ENCODE data around the gene ZMYND8.

DNA sequence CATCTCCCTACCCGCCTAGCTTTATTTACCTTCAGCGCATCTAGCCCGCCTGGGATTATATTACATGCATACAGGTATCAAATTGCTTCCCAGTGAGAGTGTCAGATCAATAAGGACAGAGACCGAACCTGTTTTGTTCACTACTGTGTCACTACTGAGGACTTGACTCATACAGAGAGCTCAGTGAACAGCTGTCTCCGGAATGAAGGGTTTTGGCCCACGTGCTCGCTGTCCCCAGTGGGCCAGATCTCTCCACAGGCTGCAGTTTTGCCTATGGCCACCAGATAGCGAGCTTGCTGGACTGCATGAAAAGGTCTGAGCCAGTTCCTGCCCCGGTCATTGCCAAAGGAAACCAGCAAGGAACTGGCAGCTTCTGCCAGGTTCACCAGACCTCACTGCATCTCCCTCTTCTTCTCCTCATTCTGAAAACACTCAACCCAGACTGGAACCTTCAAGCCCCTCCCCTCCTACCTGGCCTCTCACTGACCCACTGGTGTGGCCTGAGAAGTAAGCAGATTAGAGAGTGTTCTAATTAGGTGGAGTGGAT is 150.8 kb downstream of the ZMYND8 start:
- no peak for TF ChIP-seq ZFP69B (tag by site-specific recombination; IDR thresholded peaks at IDR 0.05)
- TF ChIP-seq, protein P1, sequence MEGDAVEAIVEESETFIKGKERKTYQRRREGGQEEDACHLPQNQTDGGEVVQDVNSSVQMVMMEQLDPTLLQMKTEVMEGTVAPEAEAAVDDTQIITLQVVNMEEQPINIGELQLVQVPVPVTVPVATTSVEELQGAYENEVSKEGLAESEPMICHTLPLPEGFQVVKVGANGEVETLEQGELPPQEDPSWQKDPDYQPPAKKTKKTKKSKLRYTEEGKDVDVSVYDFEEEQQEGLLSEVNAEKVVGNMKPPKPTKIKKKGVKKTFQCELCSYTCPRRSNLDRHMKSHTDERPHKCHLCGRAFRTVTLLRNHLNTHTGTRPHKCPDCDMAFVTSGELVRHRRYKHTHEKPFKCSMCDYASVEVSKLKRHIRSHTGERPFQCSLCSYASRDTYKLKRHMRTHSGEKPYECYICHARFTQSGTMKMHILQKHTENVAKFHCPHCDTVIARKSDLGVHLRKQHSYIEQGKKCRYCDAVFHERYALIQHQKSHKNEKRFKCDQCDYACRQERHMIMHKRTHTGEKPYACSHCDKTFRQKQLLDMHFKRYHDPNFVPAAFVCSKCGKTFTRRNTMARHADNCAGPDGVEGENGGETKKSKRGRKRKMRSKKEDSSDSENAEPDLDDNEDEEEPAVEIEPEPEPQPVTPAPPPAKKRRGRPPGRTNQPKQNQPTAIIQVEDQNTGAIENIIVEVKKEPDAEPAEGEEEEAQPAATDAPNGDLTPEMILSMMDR (tag by site-specific recombination; IDR thresholded peaks at IDR 0.05) = no peak; the same call in 1 of the 2 replicates
- TF ChIP-seq, protein P2, sequence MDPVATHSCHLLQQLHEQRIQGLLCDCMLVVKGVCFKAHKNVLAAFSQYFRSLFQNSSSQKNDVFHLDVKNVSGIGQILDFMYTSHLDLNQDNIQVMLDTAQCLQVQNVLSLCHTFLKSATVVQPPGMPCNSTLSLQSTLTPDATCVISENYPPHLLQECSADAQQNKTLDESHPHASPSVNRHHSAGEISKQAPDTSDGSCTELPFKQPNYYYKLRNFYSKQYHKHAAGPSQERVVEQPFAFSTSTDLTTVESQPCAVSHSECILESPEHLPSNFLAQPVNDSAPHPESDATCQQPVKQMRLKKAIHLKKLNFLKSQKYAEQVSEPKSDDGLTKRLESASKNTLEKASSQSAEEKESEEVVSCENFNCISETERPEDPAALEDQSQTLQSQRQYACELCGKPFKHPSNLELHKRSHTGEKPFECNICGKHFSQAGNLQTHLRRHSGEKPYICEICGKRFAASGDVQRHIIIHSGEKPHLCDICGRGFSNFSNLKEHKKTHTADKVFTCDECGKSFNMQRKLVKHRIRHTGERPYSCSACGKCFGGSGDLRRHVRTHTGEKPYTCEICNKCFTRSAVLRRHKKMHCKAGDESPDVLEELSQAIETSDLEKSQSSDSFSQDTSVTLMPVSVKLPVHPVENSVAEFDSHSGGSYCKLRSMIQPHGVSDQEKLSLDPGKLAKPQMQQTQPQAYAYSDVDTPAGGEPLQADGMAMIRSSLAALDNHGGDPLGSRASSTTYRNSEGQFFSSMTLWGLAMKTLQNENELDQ (tag by site-specific recombination; IDR thresholded peaks at IDR 0.05; ENCODE audit: low read depth) = no peak
- TF ChIP-seq ZNF121 (tag by site-specific recombination; IDR thresholded peaks at IDR 0.05) = no peak
- no peak for TF ChIP-seq ZNF654 (tag by site-specific recombination; IDR thresholded peaks at IDR 0.05; ENCODE audit: low read depth)
- TF ChIP-seq, protein P3, sequence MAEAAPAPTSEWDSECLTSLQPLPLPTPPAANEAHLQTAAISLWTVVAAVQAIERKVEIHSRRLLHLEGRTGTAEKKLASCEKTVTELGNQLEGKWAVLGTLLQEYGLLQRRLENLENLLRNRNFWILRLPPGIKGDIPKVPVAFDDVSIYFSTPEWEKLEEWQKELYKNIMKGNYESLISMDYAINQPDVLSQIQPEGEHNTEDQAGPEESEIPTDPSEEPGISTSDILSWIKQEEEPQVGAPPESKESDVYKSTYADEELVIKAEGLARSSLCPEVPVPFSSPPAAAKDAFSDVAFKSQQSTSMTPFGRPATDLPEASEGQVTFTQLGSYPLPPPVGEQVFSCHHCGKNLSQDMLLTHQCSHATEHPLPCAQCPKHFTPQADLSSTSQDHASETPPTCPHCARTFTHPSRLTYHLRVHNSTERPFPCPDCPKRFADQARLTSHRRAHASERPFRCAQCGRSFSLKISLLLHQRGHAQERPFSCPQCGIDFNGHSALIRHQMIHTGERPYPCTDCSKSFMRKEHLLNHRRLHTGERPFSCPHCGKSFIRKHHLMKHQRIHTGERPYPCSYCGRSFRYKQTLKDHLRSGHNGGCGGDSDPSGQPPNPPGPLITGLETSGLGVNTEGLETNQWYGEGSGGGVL (tag by site-specific recombination; IDR thresholded peaks at IDR 0.05) = no peak
- TF ChIP-seq ZNF175 (tag by site-specific recombination; IDR thresholded peaks at IDR 0.05) = no peak
- TF ChIP-seq MZF1 (tag by site-specific recombination; IDR thresholded peaks at IDR 0.05; ENCODE audit: borderline replicate concordance) = no peak
- TF ChIP-seq SALL2 (tag by site-specific recombination; IDR thresholded peaks at IDR 0.05; ENCODE audit: borderline replicate concordance) = no peak
- TF ChIP-seq ZNF114 (tag by site-specific recombination; IDR thresholded peaks at IDR 0.05) = no peak
- TF ChIP-seq, protein P4, sequence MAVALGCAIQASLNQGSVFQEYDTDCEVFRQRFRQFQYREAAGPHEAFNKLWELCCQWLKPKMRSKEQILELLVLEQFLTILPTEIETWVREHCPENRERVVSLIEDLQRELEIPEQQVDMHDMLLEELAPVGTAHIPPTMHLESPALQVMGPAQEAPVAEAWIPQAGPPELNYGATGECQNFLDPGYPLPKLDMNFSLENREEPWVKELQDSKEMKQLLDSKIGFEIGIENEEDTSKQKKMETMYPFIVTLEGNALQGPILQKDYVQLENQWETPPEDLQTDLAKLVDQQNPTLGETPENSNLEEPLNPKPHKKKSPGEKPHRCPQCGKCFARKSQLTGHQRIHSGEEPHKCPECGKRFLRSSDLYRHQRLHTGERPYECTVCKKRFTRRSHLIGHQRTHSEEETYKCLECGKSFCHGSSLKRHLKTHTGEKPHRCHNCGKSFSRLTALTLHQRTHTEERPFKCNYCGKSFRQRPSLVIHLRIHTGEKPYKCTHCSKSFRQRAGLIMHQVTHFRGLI (tag by site-specific recombination; IDR thresholded peaks at IDR 0.05) = no peak
- TF ChIP-seq, protein P5, sequence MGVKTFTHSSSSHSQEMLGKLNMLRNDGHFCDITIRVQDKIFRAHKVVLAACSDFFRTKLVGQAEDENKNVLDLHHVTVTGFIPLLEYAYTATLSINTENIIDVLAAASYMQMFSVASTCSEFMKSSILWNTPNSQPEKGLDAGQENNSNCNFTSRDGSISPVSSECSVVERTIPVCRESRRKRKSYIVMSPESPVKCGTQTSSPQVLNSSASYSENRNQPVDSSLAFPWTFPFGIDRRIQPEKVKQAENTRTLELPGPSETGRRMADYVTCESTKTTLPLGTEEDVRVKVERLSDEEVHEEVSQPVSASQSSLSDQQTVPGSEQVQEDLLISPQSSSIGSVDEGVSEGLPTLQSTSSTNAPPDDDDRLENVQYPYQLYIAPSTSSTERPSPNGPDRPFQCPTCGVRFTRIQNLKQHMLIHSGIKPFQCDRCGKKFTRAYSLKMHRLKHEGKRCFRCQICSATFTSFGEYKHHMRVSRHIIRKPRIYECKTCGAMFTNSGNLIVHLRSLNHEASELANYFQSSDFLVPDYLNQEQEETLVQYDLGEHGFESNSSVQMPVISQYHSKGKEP (tag by site-specific recombination; IDR thresholded peaks at IDR 0.05) = no peak
- no peak for TF ChIP-seq ZNF792 (tag by site-specific recombination; IDR thresholded peaks at IDR 0.05)

All from HEK293 (cell line).